ENCODE data around the gene PLXNA4. TPM values are rescaled to one million over a fixed set of nuclear protein-coding genes. Genes with fewer than 3 reads are reported as not detected.

The PLXNA4 gene
- total and polyA plus RNA-seq, 3 experiments from 2014 or later, result 0.02 to 0.05 TPM; not detected in 1

DNA sequence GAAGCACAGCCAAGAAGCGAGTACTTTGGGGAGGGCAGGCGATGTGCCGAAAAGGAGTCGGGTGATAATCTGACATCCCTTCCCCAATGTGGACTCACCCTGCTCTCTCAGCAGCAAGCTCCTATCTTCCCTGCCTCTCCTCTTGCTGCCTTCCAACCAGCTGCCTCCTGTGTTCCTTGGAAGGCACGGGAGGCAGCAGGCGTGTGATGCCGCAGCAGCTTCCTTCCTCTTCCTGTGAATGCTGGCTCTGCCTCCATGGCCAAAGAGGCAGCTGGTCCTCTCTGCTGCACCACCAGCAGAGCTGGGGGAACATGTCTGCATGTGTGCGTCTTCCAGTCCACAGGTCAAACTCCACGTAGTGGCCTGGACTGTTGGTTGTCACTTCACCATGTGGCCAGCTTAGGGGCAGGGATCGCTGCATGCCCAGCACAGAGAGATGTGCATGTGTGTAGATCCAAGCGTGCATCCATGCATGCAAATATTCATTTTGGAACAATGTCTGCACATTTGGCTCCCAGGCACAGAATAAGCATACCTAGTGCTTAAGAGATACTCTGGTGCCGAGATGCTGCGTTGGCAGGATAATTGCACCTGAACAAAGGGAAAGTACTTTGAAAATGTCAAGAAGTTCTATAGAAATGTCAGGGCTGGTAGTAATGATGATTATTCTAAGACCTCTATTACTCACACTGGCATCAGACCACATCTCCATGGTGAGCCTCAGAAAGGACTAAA lies 499.8 kb downstream of the PLXNA4 start:
- ChIA-PET POLR2A (no interaction called here), CTCF (no interaction called here)
- H3K9me3 Mint-ChIP-seq, result peaks cover 0 to 3% (median 0%) of the 10 kb centered on the region in 5 donors
- H3K27ac ChIP-seq (ENCODE audit: low read depth, low read length), result no peak overlapping the region
- H3K27ac Mint-ChIP-seq, result no peak overlapping the region
- DNase-seq, result no peak
- H3K36me3 Mint-ChIP-seq, result no peaks in the 10 kb centered on the region
- H3K4me3 ChIP-seq (ENCODE audit: low read length), result no peak overlapping the region
- no peaks in the 10 kb centered on the region for H3K27me3 ChIP-seq (ENCODE audit: insufficient read depth, low read length, poor library complexity, severe bottlenecking)
- H3K4me1 Mint-ChIP-seq, result no peaks in the 10 kb centered on the region
- H3K4me1 ChIP-seq (ENCODE audit: insufficient read depth, low read length), result no peaks in the 10 kb centered on the region
- H3K27me3 Mint-ChIP-seq, result peaks cover 25 to 35% of the 10 kb centered on the region in 2 donors
- H3K9me3 ChIP-seq (ENCODE audit: low read length), result no peaks in the 10 kb centered on the region
- no peaks in the 10 kb centered on the region for H3K36me3 ChIP-seq (ENCODE audit: insufficient read depth, low read length)
- H3K4me3 Mint-ChIP-seq, result no peak overlapping the region

DNA sequence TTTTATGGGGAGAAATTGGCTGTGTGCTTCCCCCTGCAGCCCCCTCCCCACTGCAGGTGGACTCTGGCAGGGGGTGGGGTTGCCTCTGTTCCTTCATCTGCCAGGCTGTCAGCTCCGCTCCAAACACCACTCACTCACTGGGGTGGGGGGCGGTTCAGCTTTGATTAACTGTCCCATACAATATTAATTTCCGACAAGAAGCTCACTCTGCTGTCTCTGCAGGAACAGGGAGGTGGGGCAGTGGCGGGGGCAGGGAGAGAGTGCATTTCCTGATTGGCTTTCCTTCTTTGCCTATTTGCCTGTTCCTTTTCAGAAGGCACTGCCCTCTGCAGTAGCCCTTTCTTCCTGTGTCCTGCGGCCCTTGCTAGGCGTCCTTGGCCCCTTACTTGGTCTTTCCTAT lies 500.8 kb downstream of the PLXNA4 start:
- Mint-ChIP-seq H3K4me3 (no peak overlapping the region), H3K27ac (no peak overlapping the region), H3K27me3 (peaks cover 25 to 33% of the 10 kb centered on the region in 2 donors), H3K4me1 (no peaks in the 10 kb centered on the region), H3K9me3 (peaks cover 0 to 3% (median 0%) of the 10 kb centered on the region in 5 donors), H3K36me3 (no peaks in the 10 kb centered on the region)
- Histone ChIP-seq H3K4me1 (ENCODE audit: insufficient read depth, low read length) (no peaks in the 10 kb centered on the region), H3K27ac (ENCODE audit: low read depth, low read length) (no peak overlapping the region), H3K27me3 (ENCODE audit: insufficient read depth, low read length, poor library complexity, severe bottlenecking) (no peaks in the 10 kb centered on the region), H3K4me3 (ENCODE audit: low read length) (no peak overlapping the region), H3K36me3 (ENCODE audit: insufficient read depth, low read length) (no peaks in the 10 kb centered on the region), H3K9me3 (ENCODE audit: low read length) (no peaks in the 10 kb centered on the region)
- DNase-seq, result no peak
- POLR2A ChIA-PET, result no interaction called here
- CTCF ChIA-PET, result no interaction called here

DNA sequence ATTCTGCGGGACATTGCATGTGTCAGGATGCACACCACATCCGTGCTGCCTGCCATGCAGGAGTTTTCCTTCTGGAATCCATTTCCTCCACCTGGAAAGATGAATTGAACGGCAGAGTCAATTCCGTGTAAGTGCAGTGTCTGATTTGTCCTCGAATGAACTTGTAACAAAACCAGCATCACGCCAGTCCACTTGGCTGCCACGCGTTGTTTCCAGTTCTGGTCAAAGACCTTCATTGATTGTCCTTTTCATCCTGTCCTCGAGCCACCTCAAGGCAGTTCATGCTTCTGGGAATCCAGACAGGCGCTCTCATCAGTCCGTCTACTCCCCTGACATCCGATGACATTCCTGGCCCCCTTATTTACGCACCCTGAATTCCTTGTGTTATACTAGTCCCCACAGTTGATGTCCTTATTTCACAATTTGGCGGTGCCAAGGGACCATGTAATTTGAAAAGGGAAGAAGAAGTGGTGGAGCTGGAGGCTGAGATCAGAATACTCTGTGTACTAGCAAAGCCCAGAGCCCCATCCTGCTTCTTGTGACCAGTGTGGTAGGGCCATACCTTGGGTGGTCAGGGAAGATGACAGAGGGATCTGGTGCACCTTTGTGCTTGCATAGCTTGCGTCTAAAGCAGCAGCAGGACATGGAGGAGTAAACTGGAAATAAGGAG lies 502.2 kb downstream of the PLXNA4 start:
- Histone ChIP-seq H3K27ac (ENCODE audit: low read depth, low read length) (no peak overlapping the region), H3K9me3 (ENCODE audit: low read length) (no peaks in the 10 kb centered on the region), H3K4me1 (ENCODE audit: insufficient read depth, low read length) (no peaks in the 10 kb centered on the region), H3K36me3 (ENCODE audit: insufficient read depth, low read length) (no peaks in the 10 kb centered on the region), H3K27me3 (ENCODE audit: insufficient read depth, low read length, poor library complexity, severe bottlenecking) (no peaks in the 10 kb centered on the region), H3K4me3 (ENCODE audit: low read length) (no peak overlapping the region)
- H3K4me3 Mint-ChIP-seq, result no peak overlapping the region
- peaks cover 0 to 3% (median 0%) of the 10 kb centered on the region in 5 donors for H3K9me3 Mint-ChIP-seq
- DNase-seq, result no peak
- ChIA-PET POLR2A (no interaction called here), CTCF (no interaction called here)
- no peaks in the 10 kb centered on the region for H3K36me3 Mint-ChIP-seq
- H3K4me1 Mint-ChIP-seq, result no peaks in the 10 kb centered on the region
- H3K27ac Mint-ChIP-seq, result no peak overlapping the region
- peaks cover 19 to 24% of the 10 kb centered on the region in 2 donors for H3K27me3 Mint-ChIP-seq

Data from CD8-positive, alpha-beta memory T cell (primary cell).